ENCODE data around the gene MRPL2.

GRCh38 chr6:43029120-43029519, 30.1 kb downstream of the MRPL2 start:
- TF ChIP-seq POLR2A (IDR thresholded peaks at IDR 0.05; ENCODE audit: low read depth): no peak
- TF ChIP-seq EP300 (IDR thresholded peaks at IDR 0.05): no peak
- no peak for TF ChIP-seq CTCF (IDR thresholded peaks at IDR 0.05)

Data from esophagus muscularis mucosa (tissue), 4 donors.